Peyer's patch (tissue), 4 donors: ENCODE data around the gene VANGL2. TPM values are rescaled to one million over a fixed set of nuclear protein-coding genes. Genes with fewer than 3 reads are reported as not detected.

Source experiments
- DNase-seq, 3 donors: peaks; one replicate each; pipeline ENCODE4 v3.0.0-alpha.2; 2017 to 2019
- H3K27ac ChIP-seq, 4 donors: fragments of 200-600 bp; sonication (generic); one replicate each; pipeline ENCODE4 v1.5.1; 2016 to 2019
- H3K27me3 ChIP-seq, 2 donors: fragments of 200-600 bp; sonication (generic); one replicate each; pipeline ENCODE4 v1.5.1; 2019
- H3K36me3 ChIP-seq, 3 donors: fragments of 200-600 bp; sonication (generic); one replicate each; pipeline ENCODE4 v1.5.1; 2016 to 2019
- H3K4me1 ChIP-seq, 4 donors: fragments of 200-600 bp; sonication (generic); one replicate each; pipeline ENCODE4 v1.5.1; 2016 to 2019
- H3K4me3 ChIP-seq, 4 donors: fragments of 200-600 bp; sonication (generic); 1 replicate in 3 of 4; 2 replicates in 1 of 4; pipeline ENCODE4 v1.5.1; 2016 to 2019; ENCODE audit warnings: mild to moderate bottlenecking in 1 of 4
- H3K9me3 ChIP-seq, 4 donors: fragments of 200-600 bp; sonication (generic); one replicate each; pipeline ENCODE4 v1.5.1; 2016 to 2019; ENCODE audit warnings: mild to moderate bottlenecking in 1 of 4
- CTCF ChIP-seq, 6 experiments: fragments of 450-650 bp in 4 of 6; fragments of 200-600 bp in 2 of 6; sonication (generic) in 1 of 6; IDR thresholded peaks; one replicate each; pipeline ENCODE4 v1.5.1; 2017 to 2019; ENCODE audit warnings: antibody characterized with exemption in 6 of 6, mild to moderate bottlenecking in 3 of 6, moderate library complexity in 1 of 6
- POLR2A ChIP-seq, 2 donors: fragments of 450-650 bp; IDR thresholded peaks; one replicate each; pipeline ENCODE4 v1.5.1; 2017; ENCODE audit warnings: antibody characterized with exemption in 2 of 2, mild to moderate bottlenecking in 2 of 2, moderate library complexity in 2 of 2
- total RNA-seq, 4 donors: library from RNA; depleted of rRNA; stranded (reverse); fragments of >200 nt; gene quantifications; one replicate each; pipeline ENCODE4 v1.1.0, GENCODE V29; 2016

VANGL2 gene
- total RNA-seq, 4 donors from 2014 or later: 2.1 to 6.8 (median 4.1) TPM

- Histone ChIP-seq H3K9me3 (no peaks in the 10 kb centered on the region), H3K27me3 (no peaks in the 10 kb centered on the region), H3K4me3 (no peak overlapping the region), H3K27ac (no peak overlapping the region), H3K4me1 (no peaks in the 10 kb centered on the region), H3K36me3 (peaks cover 0 to 32% (median 0%) of the 10 kb centered on the region in 3 donors)
- no peak for DNase-seq
- no peak for TF ChIP-seq POLR2A (IDR thresholded peaks at IDR 0.05)
- TF ChIP-seq CTCF (IDR thresholded peaks at IDR 0.05): no peak
Measured at GRCh38 chr1:160361814-160362167, 38.6 kb upstream of the VANGL2 start.

GRCh38 chr1:160362168-160362957 is 38.0 kb upstream of the VANGL2 start:
- Histone ChIP-seq H3K4me1 (no peaks in the 10 kb centered on the region), H3K36me3 (peaks cover 0 to 26% (median 0%) of the 10 kb centered on the region in 3 donors)

DNA sequence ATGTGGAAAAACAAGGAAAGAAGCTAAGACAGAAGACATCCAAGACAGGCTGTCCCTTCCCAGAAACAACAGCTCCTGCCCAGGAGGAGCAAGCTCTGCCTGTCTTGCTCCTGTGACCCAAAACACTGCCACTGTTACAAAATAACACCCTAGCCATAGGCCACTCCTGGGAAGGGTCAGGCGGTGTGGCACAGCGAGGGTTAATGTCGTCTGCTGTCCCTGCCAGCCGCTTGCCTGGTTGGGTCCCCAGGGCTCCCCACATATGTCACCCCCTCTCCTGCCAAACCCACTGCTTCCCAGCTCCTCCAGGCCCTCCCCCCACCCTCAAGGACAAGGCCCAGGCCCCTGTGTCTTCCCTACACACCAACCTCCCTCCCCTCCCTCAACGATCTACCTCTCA is 37.4 kb upstream of the VANGL2 start:
- Histone ChIP-seq H3K36me3 (peaks cover 0 to 19% (median 0%) of the 10 kb centered on the region in 3 donors), H3K27ac (no peak overlapping the region), H3K27me3 (no peaks in the 10 kb centered on the region), H3K9me3 (no peaks in the 10 kb centered on the region), H3K4me3 (no peak overlapping the region), H3K4me1 (no peaks in the 10 kb centered on the region)
- TF ChIP-seq CTCF (IDR thresholded peaks at IDR 0.05) (no peak), POLR2A (IDR thresholded peaks at IDR 0.05) (no peak)
- DNase-seq: no peak

More at GRCh38 chr1:160362168-160362957, 38.0 kb upstream of the VANGL2 start:
- Histone ChIP-seq H3K27ac (no peak overlapping the region), H3K27me3 (no peaks in the 10 kb centered on the region), H3K9me3 (no peaks in the 10 kb centered on the region), H3K4me3 (no peak overlapping the region)
- TF ChIP-seq CTCF (IDR thresholded peaks at IDR 0.05) (no peak), POLR2A (IDR thresholded peaks at IDR 0.05) (no peak)
- no peak for DNase-seq

DNA sequence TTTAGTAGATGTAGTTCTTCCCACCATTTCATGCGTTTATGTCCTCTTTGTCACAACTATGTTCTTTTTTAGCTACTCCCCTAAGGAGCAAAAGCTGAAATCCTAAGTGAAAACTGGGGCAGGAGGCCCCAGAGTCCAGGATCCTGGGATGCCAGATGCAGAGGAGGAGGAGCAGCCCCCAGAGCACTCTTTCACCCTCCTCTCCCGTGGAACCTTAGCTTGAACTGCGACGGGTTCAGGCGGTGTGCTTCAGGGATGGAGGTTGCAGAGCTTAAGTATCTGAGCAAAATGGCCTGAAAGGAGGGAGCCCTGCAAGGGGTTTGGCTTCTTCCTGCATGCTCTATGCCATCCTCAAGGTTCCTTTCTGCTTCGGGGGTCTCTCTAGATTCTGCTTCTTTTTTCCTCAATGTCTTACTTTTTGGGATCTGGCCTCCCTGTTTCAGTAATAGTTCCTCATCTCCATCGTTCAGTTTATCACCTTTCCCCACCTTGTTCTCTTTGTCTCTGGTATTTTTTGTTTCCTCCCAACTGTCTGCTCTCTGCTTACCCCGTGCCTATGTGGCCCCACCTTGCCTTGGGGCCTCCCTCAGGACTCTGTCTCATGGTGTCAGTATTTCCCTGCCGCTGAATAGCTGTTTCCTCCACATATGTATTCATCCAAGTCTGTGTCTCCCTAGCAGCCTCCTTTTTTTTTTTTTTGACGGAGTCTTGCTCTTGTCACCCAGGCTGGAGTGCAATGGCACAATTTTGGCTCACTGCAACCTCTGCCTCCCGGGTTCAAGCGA is 36.2 kb upstream of the VANGL2 start:
- no peak overlapping the region for H3K27ac ChIP-seq
- H3K4me1 ChIP-seq: no peaks in the 10 kb centered on the region
- peaks cover 0 to 11% (median 0%) of the 10 kb centered on the region in 3 donors for H3K36me3 ChIP-seq
- no peak for TF ChIP-seq CTCF (IDR thresholded peaks at IDR 0.05)
- TF ChIP-seq POLR2A (IDR thresholded peaks at IDR 0.05): no peak
- no peak for DNase-seq
- H3K4me3 ChIP-seq: no peak overlapping the region
- no peaks in the 10 kb centered on the region for H3K9me3 ChIP-seq
- H3K27me3 ChIP-seq: no peaks in the 10 kb centered on the region

DNA sequence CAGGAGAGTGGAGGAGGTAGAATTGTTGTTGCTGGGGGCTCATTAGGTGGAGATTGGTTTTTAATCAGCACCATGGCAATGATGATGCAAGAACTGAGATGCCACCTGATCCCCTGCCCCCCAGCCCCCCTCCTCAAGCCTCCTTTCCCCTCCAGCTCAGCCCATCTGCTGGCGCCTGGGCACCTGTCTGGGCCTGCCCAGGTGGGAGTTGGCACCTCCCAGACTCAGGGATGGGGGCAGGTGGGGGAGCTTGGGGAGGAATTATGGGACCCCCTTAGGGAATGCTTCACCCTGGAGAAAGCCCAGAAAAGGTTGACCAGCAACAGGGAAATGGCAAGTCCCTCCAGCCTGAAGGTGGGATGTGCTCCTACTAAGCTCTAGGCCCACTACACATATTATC is 35.0 kb upstream of the VANGL2 start:
- H3K9me3 ChIP-seq: no peaks in the 10 kb centered on the region
- DNase-seq: no peak
- no peak overlapping the region for H3K4me3 ChIP-seq
- H3K27me3 ChIP-seq: no peaks in the 10 kb centered on the region
- H3K36me3 ChIP-seq: peaks cover 0 to 1% (median 0%) of the 10 kb centered on the region in 3 donors
- TF ChIP-seq POLR2A (IDR thresholded peaks at IDR 0.05): no peak
- TF ChIP-seq CTCF (IDR thresholded peaks at IDR 0.05): no peak
- no peaks in the 10 kb centered on the region for H3K4me1 ChIP-seq
- no peak overlapping the region for H3K27ac ChIP-seq
